ENCODE measurements around the gene VPS36.
A peak's percentile ranks its signal among the peaks of the same experiment; 100 is the strongest.

VPS36 gene

DNA sequence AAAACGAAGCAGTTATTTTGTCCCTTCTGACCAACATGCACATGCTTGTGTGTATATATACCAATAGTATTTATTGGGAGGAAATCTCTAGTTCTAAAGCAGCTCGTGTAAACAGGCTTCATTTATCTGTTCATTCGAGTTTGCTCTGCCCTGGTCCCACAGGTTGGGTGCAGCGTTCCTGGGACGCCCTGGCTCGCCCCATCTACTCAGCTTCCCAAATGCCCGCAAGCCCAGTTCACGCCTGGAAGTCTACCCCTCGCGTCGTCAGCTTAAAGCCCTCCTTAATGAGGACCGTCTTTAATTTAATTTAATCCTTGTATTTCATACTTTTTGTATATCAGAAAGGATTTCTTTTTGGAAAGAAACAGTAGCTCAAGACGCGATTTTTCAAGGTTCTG is 45.1 kb downstream of the VPS36 start:
- peak overlapping the region; percentile 75 for H3K4me3 ChIP-seq (ENCODE audit: low read depth, low read length)
- TF ChIP-seq, protein P1, sequence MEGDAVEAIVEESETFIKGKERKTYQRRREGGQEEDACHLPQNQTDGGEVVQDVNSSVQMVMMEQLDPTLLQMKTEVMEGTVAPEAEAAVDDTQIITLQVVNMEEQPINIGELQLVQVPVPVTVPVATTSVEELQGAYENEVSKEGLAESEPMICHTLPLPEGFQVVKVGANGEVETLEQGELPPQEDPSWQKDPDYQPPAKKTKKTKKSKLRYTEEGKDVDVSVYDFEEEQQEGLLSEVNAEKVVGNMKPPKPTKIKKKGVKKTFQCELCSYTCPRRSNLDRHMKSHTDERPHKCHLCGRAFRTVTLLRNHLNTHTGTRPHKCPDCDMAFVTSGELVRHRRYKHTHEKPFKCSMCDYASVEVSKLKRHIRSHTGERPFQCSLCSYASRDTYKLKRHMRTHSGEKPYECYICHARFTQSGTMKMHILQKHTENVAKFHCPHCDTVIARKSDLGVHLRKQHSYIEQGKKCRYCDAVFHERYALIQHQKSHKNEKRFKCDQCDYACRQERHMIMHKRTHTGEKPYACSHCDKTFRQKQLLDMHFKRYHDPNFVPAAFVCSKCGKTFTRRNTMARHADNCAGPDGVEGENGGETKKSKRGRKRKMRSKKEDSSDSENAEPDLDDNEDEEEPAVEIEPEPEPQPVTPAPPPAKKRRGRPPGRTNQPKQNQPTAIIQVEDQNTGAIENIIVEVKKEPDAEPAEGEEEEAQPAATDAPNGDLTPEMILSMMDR (IDR thresholded peaks at IDR 0.05; ENCODE audit: low read depth, low read length), result no peak

DNA sequence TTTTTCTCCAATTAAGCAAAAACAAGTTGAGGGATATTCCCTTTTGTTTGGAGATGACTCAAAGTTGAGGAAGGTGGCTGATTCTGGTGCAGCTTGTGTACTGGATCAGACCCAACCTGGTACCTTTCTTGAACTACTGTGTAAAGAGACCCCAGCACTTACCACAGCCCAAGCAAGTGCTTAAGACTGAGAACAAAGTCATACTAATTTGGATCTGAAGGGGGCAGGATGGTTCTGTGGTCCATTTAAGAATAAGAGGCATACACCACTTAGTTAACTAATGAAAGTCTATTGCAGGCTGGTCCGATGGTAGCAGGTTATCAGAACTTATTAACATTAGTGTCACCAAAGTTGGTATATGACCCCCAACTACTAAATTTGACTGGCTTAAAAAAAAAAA is 50.7 kb downstream of the VPS36 start:
- TF ChIP-seq, protein P1 (IDR thresholded peaks at IDR 0.05; ENCODE audit: low read depth, low read length), result no peak
- H3K4me3 ChIP-seq (ENCODE audit: low read depth, low read length), result no peak overlapping the region

DNA sequence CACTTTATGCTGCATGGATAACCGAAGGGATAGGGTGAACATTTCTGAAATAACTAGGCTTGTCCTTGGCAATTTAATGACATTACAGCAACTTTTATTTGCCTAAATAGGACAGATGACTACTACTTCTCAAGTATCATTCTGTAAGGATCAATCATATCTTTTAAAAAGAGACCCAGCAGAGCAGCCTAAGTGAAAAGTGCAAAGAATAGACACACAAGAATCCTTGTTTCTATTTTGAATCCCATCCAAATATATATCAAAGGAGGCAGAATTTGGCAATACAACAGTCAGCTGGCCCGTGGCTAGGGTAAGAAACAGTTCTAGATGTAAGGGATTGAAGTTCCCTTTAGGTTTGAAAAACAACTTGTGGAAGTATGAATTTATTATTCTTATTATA is 51.4 kb downstream of the VPS36 start:
- TF ChIP-seq, protein P1 (IDR thresholded peaks at IDR 0.05; ENCODE audit: low read depth, low read length), result no peak

DNA sequence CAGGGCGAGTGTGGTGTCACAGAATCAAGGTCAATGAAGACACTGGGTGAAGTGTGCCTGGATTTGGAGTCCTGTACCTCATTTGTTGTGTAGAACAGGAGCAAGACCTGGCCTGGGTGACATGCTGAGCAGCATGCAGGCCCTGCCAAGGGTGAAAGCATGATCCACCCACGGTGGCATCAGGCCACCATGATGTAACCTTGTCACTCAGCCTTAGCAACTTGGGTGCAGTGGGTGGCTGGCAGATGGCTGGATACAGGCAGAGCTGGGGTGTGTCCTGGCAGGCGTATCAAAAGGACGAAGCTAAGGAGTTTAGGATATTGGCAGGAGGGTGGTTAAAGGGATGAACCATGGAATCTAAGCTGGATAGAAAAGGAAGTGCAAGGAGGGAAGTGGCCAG is 54.7 kb downstream of the VPS36 start:
- TF ChIP-seq, protein P1 (IDR thresholded peaks at IDR 0.05; ENCODE audit: low read depth, low read length), result no peak
- H3K4me3 ChIP-seq (ENCODE audit: low read depth, low read length), result no peak overlapping the region

More for the DNA sequence above, 51.4 kb downstream of the VPS36 start:
- no peak overlapping the region for H3K4me3 ChIP-seq (ENCODE audit: low read depth, low read length)

DNA sequence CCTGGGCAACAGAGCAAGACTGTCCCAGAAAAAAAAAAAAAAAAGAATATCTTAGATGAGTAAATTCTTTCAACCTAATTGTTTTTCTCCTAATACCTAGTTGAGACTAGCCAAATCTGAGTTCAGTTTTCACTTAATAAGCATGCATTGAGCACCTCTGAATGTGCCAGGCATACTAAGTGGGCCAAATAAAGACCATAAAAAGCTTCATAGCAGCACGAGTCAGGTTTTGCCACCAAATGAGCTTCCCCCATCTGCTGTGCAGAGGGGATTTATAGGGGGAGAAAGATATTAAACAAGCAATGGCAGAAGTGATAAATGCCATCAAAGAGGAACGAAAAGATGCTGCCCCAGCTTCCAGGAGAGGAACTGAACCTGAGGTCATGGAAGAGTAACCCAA is 55.8 kb downstream of the VPS36 start:
- TF ChIP-seq, protein P1 (IDR thresholded peaks at IDR 0.05; ENCODE audit: low read depth, low read length), result no peak

DNA sequence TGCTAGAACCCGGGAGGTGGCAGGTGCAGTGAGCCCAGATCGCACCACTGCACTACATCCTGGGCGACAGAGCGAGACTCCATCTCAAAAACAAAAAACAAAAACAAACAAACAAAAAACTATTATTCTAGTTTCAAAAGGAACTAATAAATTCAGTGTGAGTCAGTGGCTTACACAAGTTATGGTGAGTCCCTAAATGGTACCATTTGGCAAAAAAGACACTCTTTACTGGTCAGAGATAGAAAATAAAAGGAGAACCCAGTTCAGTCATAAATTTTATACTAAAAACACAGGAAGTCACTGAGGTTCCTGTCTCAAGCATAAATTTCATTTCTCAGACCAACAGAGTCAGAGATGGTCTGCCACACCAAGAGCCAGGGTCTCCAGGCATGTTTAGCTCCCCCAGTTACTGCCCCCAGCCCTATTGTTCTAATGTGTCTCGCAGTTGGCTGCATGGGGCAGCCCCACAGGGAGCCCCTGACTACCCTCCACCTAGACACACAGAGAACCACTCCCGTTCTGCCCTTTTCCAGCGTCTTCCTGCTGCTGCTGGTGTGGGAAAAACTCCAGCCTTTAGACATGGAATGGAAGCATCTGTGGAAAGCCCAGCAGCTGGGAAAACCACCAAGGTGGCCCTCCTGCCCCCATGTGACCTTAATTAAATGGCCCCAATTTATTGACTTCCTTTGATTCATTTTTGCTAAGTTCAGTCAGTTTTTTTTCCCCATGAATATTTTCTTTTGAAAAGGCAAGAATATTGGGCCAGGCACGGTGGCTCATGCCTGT is 56.7 kb downstream of the VPS36 start:
- H3K4me3 ChIP-seq (ENCODE audit: low read depth, low read length), result no peak overlapping the region
- TF ChIP-seq, protein P1 (IDR thresholded peaks at IDR 0.05; ENCODE audit: low read depth, low read length), result no peak

More for the DNA sequence above, 55.8 kb downstream of the VPS36 start:
- no peak overlapping the region for H3K4me3 ChIP-seq (ENCODE audit: low read depth, low read length)

DNA sequence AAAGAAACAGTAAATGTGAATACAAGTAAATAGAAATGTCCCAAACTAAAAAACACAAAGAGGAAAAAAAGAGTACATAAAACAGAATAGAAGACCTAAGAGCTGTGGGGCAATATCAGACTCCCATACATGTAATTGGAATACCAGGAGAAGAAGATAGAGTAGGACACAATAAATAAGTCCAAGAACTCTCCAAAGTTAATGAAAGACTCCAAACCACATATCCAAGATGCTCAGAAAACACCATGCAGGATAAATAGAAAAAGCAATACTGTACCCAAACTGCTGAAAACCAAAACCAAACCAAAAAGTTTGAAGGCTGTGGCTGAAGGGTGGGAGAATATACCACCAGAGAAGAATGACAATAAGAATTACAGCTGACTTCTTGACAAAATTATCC is 62.7 kb downstream of the VPS36 start:
- H3K4me3 ChIP-seq (ENCODE audit: low read depth, low read length), result no peak overlapping the region
- TF ChIP-seq, protein P1 (IDR thresholded peaks at IDR 0.05; ENCODE audit: low read depth, low read length), result no peak
